WTC11 (cell line): ENCODE results near the gene HAP1. TPM values are rescaled to one million over a fixed set of nuclear protein-coding genes. Genes with fewer than 3 reads are reported as not detected.

Experiments used
- ATAC-seq: fragments of 200-7000 bp; cut with Tn5 transposase; 2 replicates; pipeline ENCODE4 v1.10.0; 2021; ENCODE audit warnings: mild to moderate bottlenecking, moderate library complexity
- CTCF ChIA-PET: fragments of 300-600 bp; sonication (Branson Sonifier 250); formaldehyde crosslinking; loops from one replicate; lab custom pipeline; 2021; ENCODE audit warnings: antibody characterized with exemption; lab: Charles Lee
- POLR2A ChIA-PET: fragments of 350-600 bp; sonication (Branson Sonifier 250); formaldehyde crosslinking; loops from one replicate; lab custom pipeline; 2021; ENCODE audit warnings: antibody characterized with exemption; lab: Charles Lee
- DNase-seq: peaks from one replicate; pipeline ENCODE4 v3.0.0; 2021; ENCODE audit warnings: low spot score
- H3K27ac Mint-ChIP-seq: 2 replicates; pipeline ENCODE4 v1.8.0; 2021; ENCODE audit warnings: mixed read lengths
- H3K27me3 Mint-ChIP-seq: 2 replicates; pipeline ENCODE4 v1.8.0; 2021; ENCODE audit warnings: low read depth, mild to moderate bottlenecking, moderate library complexity, mixed read lengths
- H3K36me3 Mint-ChIP-seq: 2 replicates; pipeline ENCODE4 v1.8.0; 2021; ENCODE audit warnings: mixed read lengths
- H3K4me1 Mint-ChIP-seq: 2 replicates; pipeline ENCODE4 v1.8.0; 2022; ENCODE audit warnings: mixed read lengths
- H3K4me3 Mint-ChIP-seq: 2 replicates; pipeline ENCODE4 v1.8.0; 2021; ENCODE audit warnings: mild to moderate bottlenecking, moderate library complexity, mixed read lengths
- H3K9me3 Mint-ChIP-seq: 2 replicates; pipeline ENCODE4 v1.8.0; 2021; ENCODE audit warnings: mixed read lengths
- AR ChIP-seq: fragments of 250-450 bp; sonication (Bioruptor Pico); IDR thresholded peaks from 2 replicates; pipeline ENCODE4 v1.9.0; 2021; ENCODE audit warnings: mild to moderate bottlenecking
- ATF1 ChIP-seq: sonication (generic); formaldehyde crosslinking; IDR thresholded peaks from 2 replicates; pipeline ENCODE4 v1.8.1; 2023; ENCODE audit warnings: mild to moderate bottlenecking, moderate library complexity, missing genetic modification reagents
- CBFB ChIP-seq: sonication (generic); formaldehyde crosslinking; IDR thresholded peaks from 2 replicates; pipeline ENCODE4 v1.8.1; 2022; ENCODE audit warnings: mild to moderate bottlenecking, low read depth, missing genetic modification reagents
- CREB1 ChIP-seq: sonication (generic); formaldehyde crosslinking; IDR thresholded peaks from 2 replicates; pipeline ENCODE4 v1.8.0; 2023; ENCODE audit warnings: mild to moderate bottlenecking, missing genetic modification reagents
- CTCF ChIP-seq: fragments of 200-600 bp; IDR thresholded peaks from 2 replicates; pipeline ENCODE4 v1.8.0; 2022; ENCODE audit warnings: antibody characterized with exemption
- ELF4 ChIP-seq: sonication (generic); formaldehyde crosslinking; IDR thresholded peaks from 2 replicates; pipeline ENCODE4 v1.8.1; 2022; ENCODE audit warnings: low read depth, mild to moderate bottlenecking, moderate library complexity, missing genetic modification reagents
- HMGXB4 ChIP-seq: sonication (generic); formaldehyde crosslinking; IDR thresholded peaks from 2 replicates; pipeline ENCODE4 v1.8.1; 2023; ENCODE audit warnings: mild to moderate bottlenecking, moderate library complexity, missing genetic modification reagents
- JUN ChIP-seq: sonication (generic); formaldehyde crosslinking; IDR thresholded peaks from 2 replicates; pipeline ENCODE4 v1.8.0; 2023; ENCODE audit warnings: mild to moderate bottlenecking, missing genetic modification reagents
- MXD4 ChIP-seq: fragments of 250-450 bp; sonication (Bioruptor Pico); IDR thresholded peaks from 2 replicates; pipeline ENCODE4 v1.8.0; 2021; ENCODE audit warnings: mild to moderate bottlenecking, moderate library complexity, borderline replicate concordance
- NFE2L1 ChIP-seq: sonication (generic); formaldehyde crosslinking; IDR thresholded peaks from 2 replicates; pipeline ENCODE4 v1.8.1; 2023; ENCODE audit warnings: missing genetic modification reagents
- NR2C2 ChIP-seq: sonication (generic); formaldehyde crosslinking; IDR thresholded peaks from 2 replicates; pipeline ENCODE4 v1.8.0; 2022; ENCODE audit warnings: mild to moderate bottlenecking, missing genetic modification reagents
- TP53 ChIP-seq: sonication (generic); formaldehyde crosslinking; IDR thresholded peaks from 2 replicates; pipeline ENCODE4 v1.8.1; 2023; ENCODE audit warnings: mild to moderate bottlenecking, missing genetic modification reagents
- USF1 ChIP-seq: sonication (generic); formaldehyde crosslinking; IDR thresholded peaks from 2 replicates; pipeline ENCODE4 v1.8.0; 2022; ENCODE audit warnings: mild to moderate bottlenecking, missing genetic modification reagents
- ZMAT4 ChIP-seq: fragments of 250-450 bp; sonication (Bioruptor Pico); IDR thresholded peaks from 2 replicates; pipeline ENCODE4 v1.9.0; 2021; ENCODE audit warnings: mild to moderate bottlenecking
- ZNF138 ChIP-seq: sonication (generic); formaldehyde crosslinking; conservative IDR thresholded peaks from 2 replicates; pipeline ENCODE4 v1.8.1; 2022; ENCODE audit warnings: mild to moderate bottlenecking, moderate library complexity, missing genetic modification reagents
- ZNF232 ChIP-seq: sonication (generic); formaldehyde crosslinking; IDR thresholded peaks from 2 replicates; pipeline ENCODE4 v1.8.0; 2022; ENCODE audit warnings: mild to moderate bottlenecking, missing genetic modification reagents
- ZNF423 ChIP-seq: fragments of 250-450 bp; sonication (Bioruptor Pico); IDR thresholded peaks from 2 replicates; pipeline ENCODE4 v2.1.2; 2022; ENCODE audit warnings: mild to moderate bottlenecking, moderate library complexity
- ZNF532 ChIP-seq: fragments of 250-450 bp; sonication (Bioruptor Pico); IDR thresholded peaks from 2 replicates; pipeline ENCODE4 v1.9.0; 2021; ENCODE audit warnings: mild to moderate bottlenecking, borderline replicate concordance
- ZNF671 ChIP-seq: fragments of 250-450 bp; sonication (Bioruptor Pico); IDR thresholded peaks from 2 replicates; pipeline ENCODE4 v1.8.0; 2021; ENCODE audit warnings: mild to moderate bottlenecking
- ZSCAN18 ChIP-seq: fragments of 250-450 bp; sonication (Bioruptor Pico); IDR thresholded peaks from 2 replicates; pipeline ENCODE4 v2.1.2; 2022; ENCODE audit warnings: mild to moderate bottlenecking, moderate library complexity
- total RNA-seq: library from RNA; stranded (reverse); gene quantifications from 3 replicates; pipeline ENCODE4 v1.2.3, GENCODE V29; 2021

The HAP1 gene
- total RNA-seq, 1 experiment from 2014 or later, result 4.4 TPM

- no peak for TF ChIP-seq ZNF532 (CRISPR knock-in tag)
- TF ChIP-seq ZNF423, result no peak
- TF ChIP-seq CBFB (CRISPR knock-in tag), result no peak
- no peak for TF ChIP-seq USF1
- no peak for TF ChIP-seq ZSCAN18
- no peak for TF ChIP-seq TP53
- no peak for TF ChIP-seq HMGXB4
- TF ChIP-seq, all 79 proteins: peak for 0
These were observed 31.7 kb upstream of the HAP1 start (continued) for GRCh38 chr17:41766135-41766534.

- POLR2A ChIA-PET, result no interaction called here
- TF ChIP-seq ELF4, result no peak
- TF ChIP-seq ZNF138, result no peak
- no peak for TF ChIP-seq NR2C2
- TF ChIP-seq HMGXB4, result no peak
- no peak for TF ChIP-seq ZMAT4 (CRISPR knock-in tag)
- TF ChIP-seq AR, result no peak
- TF ChIP-seq ZNF671 (CRISPR knock-in tag), result no peak
- no peak for TF ChIP-seq TP53
- no peak for TF ChIP-seq ZNF232 (CRISPR knock-in tag)
- no peak for TF ChIP-seq CREB1 (CRISPR knock-in tag)
- TF ChIP-seq JUN, result no peak
- TF ChIP-seq MXD4, result no peak
- no peak for TF ChIP-seq NFE2L1 (CRISPR knock-in tag)
- TF ChIP-seq CTCF, result no peak
- no peak for TF ChIP-seq ATF1 (CRISPR knock-in tag)
- DNase-seq (no peak), ATAC-seq (no peak)
- peaks cover 79% of the 10 kb centered on the region for H3K36me3 Mint-ChIP-seq
- no peaks in the 10 kb centered on the region for H3K9me3 Mint-ChIP-seq
- H3K4me3 Mint-ChIP-seq, result no peak overlapping the region
- no peaks in the 10 kb centered on the region for H3K27me3 Mint-ChIP-seq
- CTCF ChIA-PET, result interaction anchor here (2.7 kb wide), 1 partner anchor 22 kb away, joined by 14 read pairs; the partner anchor contains the start of gene JUP
- H3K4me1 Mint-ChIP-seq, result no peaks in the 10 kb centered on the region
- H3K27ac Mint-ChIP-seq, result no peak overlapping the region
These were observed 28.9 kb upstream of the HAP1 start for GRCh38 chr17:41763327-41763726.
